Hypothalamus (tissue), 51 donors: ENCODE results near the gene REEP5.
"Not testable (repeated sequence)": the region's sequence is repeated elsewhere in the genome, so short reads cannot be mapped to it uniquely, and the experiment has no call there.

Experiments
- DNase-seq, 51 donors: peaks; one replicate each; lab custom pipeline; 2025; lab: John Stamatoyannopoulos, UW

REEP5 gene

GRCh38 chr5:112921833-112922817 lies at the start of gene REEP5:
TSS of gene REEP5 (minus strand) at chr5:112922227. CDS start at chr5:112922190, 37 bp downstream.
- peak; percentile 11 to 87 (median 71) for DNase-seq

DNA sequence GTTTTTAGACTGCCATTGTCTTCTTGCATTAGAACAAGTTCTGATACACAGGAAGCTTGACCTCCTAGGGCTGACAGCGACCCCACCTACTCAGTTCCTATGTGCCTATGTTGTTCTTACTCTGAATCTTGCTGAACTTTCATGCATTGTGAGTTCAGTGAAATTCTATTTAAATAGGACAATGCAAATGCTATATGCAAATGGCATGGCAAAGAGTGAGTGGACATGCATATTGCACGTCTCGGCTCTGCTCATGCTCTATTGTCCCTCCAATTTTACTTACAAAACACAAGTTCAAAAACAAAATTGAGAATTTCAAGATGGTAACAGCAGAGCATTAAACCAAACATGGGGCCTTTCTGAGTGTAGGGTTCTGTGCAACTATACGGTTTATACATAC lies 49.2 kb upstream of the REEP5 start:
- DNase-seq: no peak

- no peak for DNase-seq
These were observed 46.5 kb upstream of the REEP5 start for GRCh38 chr5:112968411-112969106.

DNA sequence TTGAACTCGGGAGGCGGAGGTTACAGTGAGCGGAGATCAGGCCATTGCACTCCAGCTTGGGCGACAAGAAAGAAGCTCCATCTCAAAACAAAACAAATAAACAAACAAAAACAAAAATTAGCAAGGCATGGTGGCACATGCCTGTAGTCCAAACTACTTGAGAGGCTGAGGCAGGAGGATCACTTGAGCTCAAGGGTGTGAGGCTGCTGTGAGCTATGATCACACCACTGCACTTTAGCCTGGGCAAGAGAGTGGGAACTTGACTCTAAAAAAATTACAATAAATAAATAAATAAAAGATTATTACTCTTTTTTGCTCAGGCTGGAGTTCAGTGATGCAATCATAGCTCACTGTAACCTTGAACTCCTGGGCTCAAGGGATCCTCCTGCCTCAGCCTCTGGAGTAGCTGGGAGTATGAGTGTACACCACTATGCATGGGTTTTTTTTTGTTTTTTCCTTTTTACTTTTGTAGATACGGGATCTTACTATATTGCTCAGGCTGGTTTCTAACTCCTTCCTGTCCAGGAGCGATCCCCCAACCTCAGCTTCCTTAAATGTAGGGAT lies 45.6 kb upstream of the REEP5 start:
- no peak for DNase-seq

- no peak for DNase-seq
These were observed 43.8 kb upstream of the REEP5 start for GRCh38 chr5:112965733-112966306.

- not testable (repeated sequence) for DNase-seq
These were observed 41.3 kb upstream of the REEP5 start for GRCh38 chr5:112963374-112963733.

- DNase-seq: no peak
These were observed 39.0 kb upstream of the REEP5 start for GRCh38 chr5:112960863-112961504.

DNA sequence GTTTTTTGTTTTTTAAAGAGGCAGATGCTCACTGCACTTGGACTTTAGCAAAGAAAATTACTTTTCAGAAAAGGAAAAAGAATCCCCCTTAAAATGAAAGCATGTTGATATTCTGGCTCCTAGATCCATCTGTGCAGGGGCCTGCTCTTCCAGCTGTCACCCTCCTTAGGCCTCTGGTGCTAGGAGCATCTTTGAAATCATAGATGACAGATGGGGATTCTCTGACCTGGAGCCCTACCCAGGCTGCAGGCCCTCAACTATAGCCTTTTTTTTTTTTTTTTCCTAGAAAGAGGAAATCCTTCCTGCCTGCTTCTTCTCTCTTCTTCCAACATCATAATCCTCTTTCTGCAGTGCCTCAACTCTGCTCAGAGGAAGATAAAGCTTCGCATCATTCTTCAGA lies 38.3 kb upstream of the REEP5 start:
- no peak for DNase-seq

DNA sequence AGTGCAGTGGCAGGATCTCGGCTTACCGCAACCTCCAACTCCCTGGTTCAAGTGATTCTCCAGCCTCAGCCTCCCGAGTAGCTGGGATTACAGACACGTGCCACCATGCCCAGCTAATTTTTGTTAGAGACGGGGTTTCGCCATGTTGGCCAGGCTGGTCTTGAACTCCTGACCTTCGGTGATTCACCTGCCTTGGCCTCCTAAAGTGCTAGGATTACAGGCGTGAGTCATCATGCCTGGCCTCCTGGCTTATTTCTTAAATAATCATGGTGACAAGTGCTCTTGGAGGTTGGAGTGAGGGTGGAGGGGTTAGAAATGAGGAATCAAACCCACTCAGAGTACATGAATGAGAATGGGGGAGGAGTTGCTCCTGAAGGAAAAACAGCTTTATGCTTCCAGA lies 37.8 kb upstream of the REEP5 start:
- DNase-seq: not testable (repeated sequence)

- DNase-seq: peak in 12 of 51 donors; percentile 4 to 41 (median 12)
These were observed 36.4 kb upstream of the REEP5 start for GRCh38 chr5:112958093-112959088.

- DNase-seq: no peak
These were observed 35.2 kb upstream of the REEP5 start for GRCh38 chr5:112957036-112957808.

GRCh38 chr5:112956606-112957005 lies 34.6 kb upstream of the REEP5 start:
- DNase-seq: no peak

DNA sequence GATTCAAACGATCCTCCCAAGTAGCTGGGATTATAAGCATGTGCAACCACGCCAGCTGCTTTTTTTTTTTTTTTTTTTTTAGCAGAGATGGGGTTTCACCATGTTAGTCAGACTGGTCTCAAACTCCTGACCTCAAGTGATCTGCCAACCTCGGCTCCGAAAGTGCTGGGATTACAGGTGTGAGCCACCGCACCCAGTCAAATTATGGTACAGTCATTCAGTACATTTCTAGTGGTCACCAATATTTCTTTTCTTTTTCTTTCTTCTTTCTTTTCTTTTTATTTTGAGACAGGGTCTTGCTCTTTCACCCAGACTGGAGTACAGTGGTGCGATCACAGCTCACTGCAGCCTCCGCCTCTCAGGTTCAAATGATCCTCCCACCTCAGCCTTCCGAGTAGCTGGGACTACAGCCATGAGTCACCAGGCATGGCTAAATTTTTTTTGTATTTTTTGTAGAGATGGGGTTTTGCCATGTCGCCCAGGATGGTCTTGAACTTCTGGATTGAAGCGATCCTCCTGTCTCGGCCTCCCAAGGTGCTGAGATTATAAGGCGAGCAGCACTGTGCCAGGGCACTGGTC lies 29.2 kb upstream of the REEP5 start:
- no peak for DNase-seq

DNA sequence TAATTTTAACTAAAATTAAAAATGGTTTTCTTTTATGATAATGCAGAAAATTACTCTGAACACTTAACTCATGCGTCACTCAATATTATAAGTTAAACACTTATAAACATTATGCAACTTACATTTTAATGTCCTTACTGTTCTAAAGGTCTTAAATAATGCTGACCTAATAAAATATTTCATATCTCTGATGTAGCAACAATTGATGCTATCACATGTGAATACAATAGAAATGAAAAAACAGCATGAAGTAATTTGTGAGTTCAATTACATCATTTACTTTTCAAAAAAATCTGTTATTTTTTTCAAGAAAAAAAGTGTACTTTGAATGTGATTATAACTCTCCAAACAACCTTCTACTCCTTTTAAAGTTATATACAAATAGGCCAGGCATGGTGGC lies 26.4 kb upstream of the REEP5 start:
- DNase-seq: no peak

DNA sequence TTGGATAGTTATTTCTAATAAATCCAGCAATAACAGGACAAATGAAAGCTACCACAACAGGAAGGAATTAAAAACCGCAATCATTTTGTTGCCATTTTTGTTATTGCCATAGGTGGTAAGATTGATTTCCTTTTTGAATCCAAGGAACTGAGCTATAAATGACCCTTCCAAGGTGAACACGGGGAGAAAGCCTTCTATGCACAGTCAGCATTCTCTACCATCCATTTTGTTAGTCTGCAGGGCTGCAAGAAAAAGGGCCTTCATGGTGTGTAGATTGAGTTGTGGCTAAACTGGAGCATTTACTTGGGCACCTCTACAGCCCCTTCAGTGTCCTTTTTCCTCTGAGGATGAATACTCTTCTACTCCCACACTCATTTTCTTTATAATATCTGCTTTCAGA lies 18.6 kb upstream of the REEP5 start:
- DNase-seq: no peak

DNA sequence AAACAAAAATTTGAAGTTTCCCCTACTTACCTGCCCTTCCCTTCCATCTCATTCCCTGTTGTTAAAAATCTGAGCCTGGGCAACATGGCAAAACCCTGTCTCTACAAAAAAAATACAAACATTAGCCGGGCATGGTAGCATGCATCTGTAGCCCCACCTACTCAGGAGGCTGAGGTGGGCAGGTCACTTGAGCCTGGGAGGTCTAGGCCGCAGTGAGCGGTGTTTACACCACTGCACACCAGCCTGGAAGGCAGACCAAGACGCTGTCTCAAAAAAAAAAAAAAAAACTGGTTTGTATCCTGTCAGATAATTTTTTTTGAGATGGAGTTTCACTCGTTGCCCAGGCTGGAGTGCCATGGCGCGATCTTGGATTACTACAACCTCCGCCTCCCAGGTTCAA lies 16.3 kb upstream of the REEP5 start:
- DNase-seq: no peak

- DNase-seq: no peak
These were observed 13.6 kb upstream of the REEP5 start for GRCh38 chr5:112935675-112936074.

GRCh38 chr5:112934366-112934663 lies 12.3 kb upstream of the REEP5 start:
- no peak for DNase-seq
